ENCODE results near the gene ACOX2. TPM values are rescaled to one million over a fixed set of nuclear protein-coding genes. Genes with fewer than 3 reads are reported as not detected.

The ACOX2 gene
- total RNA-seq, 1 experiment from 2014 or later = 10.8 TPM

DNA sequence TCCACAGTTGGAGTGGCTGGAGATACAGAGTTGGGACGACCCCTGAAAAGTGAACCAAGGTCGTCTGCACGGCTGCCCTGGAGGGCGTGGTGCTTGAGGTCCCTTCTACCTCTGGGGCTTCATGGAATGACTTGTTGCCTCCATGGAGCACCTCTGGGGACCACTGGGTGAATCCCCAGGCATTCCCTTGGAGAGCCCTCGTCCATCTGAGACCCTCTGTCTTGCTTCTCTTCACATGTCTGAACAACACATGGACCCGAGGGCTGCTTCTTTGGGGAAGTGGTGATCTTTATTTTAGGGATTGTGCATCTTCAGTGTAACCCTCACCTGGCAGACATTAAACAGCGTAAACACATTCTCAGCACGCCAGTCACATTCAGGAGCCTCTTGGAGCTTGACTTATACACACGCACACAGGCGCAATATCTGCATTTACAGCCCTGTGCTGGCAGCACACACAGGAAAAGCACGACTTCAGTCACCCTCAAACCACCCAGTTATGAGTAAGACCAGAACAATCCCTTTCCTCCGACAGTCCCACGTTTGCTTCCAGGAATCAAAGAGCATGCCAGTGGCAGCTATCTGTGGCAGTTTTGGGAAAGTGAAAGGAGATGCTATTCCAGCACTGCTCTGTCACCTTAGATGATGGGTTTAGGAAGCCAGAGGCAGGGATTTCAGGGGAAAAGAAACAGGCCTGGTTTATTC is 27.6 kb upstream of the ACOX2 start:
- TF ChIP-seq, protein P1, sequence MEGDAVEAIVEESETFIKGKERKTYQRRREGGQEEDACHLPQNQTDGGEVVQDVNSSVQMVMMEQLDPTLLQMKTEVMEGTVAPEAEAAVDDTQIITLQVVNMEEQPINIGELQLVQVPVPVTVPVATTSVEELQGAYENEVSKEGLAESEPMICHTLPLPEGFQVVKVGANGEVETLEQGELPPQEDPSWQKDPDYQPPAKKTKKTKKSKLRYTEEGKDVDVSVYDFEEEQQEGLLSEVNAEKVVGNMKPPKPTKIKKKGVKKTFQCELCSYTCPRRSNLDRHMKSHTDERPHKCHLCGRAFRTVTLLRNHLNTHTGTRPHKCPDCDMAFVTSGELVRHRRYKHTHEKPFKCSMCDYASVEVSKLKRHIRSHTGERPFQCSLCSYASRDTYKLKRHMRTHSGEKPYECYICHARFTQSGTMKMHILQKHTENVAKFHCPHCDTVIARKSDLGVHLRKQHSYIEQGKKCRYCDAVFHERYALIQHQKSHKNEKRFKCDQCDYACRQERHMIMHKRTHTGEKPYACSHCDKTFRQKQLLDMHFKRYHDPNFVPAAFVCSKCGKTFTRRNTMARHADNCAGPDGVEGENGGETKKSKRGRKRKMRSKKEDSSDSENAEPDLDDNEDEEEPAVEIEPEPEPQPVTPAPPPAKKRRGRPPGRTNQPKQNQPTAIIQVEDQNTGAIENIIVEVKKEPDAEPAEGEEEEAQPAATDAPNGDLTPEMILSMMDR (conservative IDR thresholded peaks at IDR 0.05; ENCODE audit: low read depth, low read length) = no peak
- TF ChIP-seq EZH2 (IDR thresholded peaks at IDR 0.05; ENCODE audit: low read length, unreplicated experiment) (no peak), EZH2phosphoT487 (IDR thresholded peaks at IDR 0.05; ENCODE audit: borderline replicate concordance, low read length) (no peak)
- Histone ChIP-seq H3K79me2 (ENCODE audit: low read length) (no peaks in the 10 kb centered on the region), H3K9me3 (ENCODE audit: low read length) (no peaks in the 10 kb centered on the region), H3K4me3 (ENCODE audit: low read length) (no peak overlapping the region), H3K4me1 (ENCODE audit: insufficient read depth, low read length) (peaks cover 52% of the 10 kb centered on the region), H3K9ac (ENCODE audit: low read length) (peak overlapping the region; percentile 80), H3K4me2 (ENCODE audit: low read length) (peak overlapping the region; percentile 47), H4K20me1 (ENCODE audit: low read length) (no peaks in the 10 kb centered on the region), H3K27ac (ENCODE audit: low read length) (peak overlapping the region; percentile 96), H3K36me3 (ENCODE audit: low read depth, low read length) (no peaks in the 10 kb centered on the region), H3F3A (ENCODE audit: low read length, unreplicated experiment) (peaks cover 6% of the 10 kb centered on the region), H2AFZ (ENCODE audit: low read length) (no peak overlapping the region), H3K9me2 (replicated peaks; ENCODE audit: low read length) (no peaks in the 10 kb centered on the region), H3K27me3 (ENCODE audit: low read length) (no peaks in the 10 kb centered on the region)
- BruUV-seq (replicated peaks) = no TSS peak
- intact Hi-C loops (cut with micrococcal nuclease) = loop anchor here (1.0 to 10.0 kb wide), 5 partner anchors 65 to 650 kb away; no protein-coding TSS in a partner anchor
- ATAC-seq (peak; percentile 66), DNase-seq (peak; percentile 96)
- POLR2A ChIA-PET (ENCODE audit: unreplicated experiment) = interaction anchor here (0.6 kb wide), 2 partner anchors 71 to 681 kb away, joined by 3 to 5 read pairs; no protein-coding TSS in a partner anchor
- CTCF ChIA-PET = interaction anchor here (0.6 to 0.7 kb wide), 3 partner anchors 62 to 116 kb away, joined by 3 to 4 read pairs (median 4); no protein-coding TSS in a partner anchor

DNA sequence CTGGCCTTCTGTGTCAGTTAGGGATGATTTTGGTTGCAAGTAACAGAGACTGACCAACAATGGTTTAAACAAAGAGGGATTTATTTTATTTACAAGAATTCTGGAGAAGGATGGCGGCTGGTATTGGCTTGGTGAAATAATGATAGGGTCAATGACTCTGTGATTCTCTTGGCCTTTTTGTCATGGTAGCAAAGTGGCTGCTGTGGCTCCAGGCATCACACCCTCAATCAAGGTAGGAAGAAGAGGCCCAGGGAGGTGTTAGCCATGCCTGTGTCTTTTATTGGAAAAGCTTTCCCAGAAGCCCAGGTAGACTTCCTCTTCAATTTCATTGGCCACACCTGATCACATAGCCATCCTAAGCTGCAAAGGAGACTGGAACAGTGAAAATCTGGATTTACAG is 27.1 kb upstream of the ACOX2 start:
- no peak for TF ChIP-seq EZH2 (IDR thresholded peaks at IDR 0.05; ENCODE audit: low read length, unreplicated experiment)
- no peak for TF ChIP-seq EZH2phosphoT487 (IDR thresholded peaks at IDR 0.05; ENCODE audit: borderline replicate concordance, low read length)
- TF ChIP-seq, protein P1 (conservative IDR thresholded peaks at IDR 0.05; ENCODE audit: low read depth, low read length) = no peak
- intact Hi-C loops (cut with micrococcal nuclease) = loop anchor here (1.0 to 10.0 kb wide), 5 partner anchors 65 to 651 kb away; no protein-coding TSS in a partner anchor
- Histone ChIP-seq H3F3A (ENCODE audit: low read length, unreplicated experiment) (peaks cover 6% of the 10 kb centered on the region), H3K79me2 (ENCODE audit: low read length) (no peaks in the 10 kb centered on the region), H3K27me3 (ENCODE audit: low read length) (no peaks in the 10 kb centered on the region), H3K36me3 (ENCODE audit: low read depth, low read length) (no peaks in the 10 kb centered on the region), H3K4me2 (ENCODE audit: low read length) (peak overlapping the region; percentile 47), H3K4me1 (ENCODE audit: insufficient read depth, low read length) (peaks cover 51% of the 10 kb centered on the region), H3K9me3 (ENCODE audit: low read length) (no peaks in the 10 kb centered on the region), H3K27ac (ENCODE audit: low read length) (peak overlapping the region; percentile 96), H4K20me1 (ENCODE audit: low read length) (no peaks in the 10 kb centered on the region), H3K9ac (ENCODE audit: low read length) (peak overlapping the region; percentile 80), H3K9me2 (replicated peaks; ENCODE audit: low read length) (no peaks in the 10 kb centered on the region), H3K4me3 (ENCODE audit: low read length) (no peak overlapping the region), H2AFZ (ENCODE audit: low read length) (no peak overlapping the region)
- POLR2A ChIA-PET (ENCODE audit: unreplicated experiment) = no interaction called here
- no peak for DNase-seq
- CTCF ChIA-PET = interaction anchor here (0.6 kb wide), 1 partner anchor 31 kb away, joined by 3 read pairs; no protein-coding TSS in a partner anchor
- TSS peak; percentile 35 for BruUV-seq (replicated peaks)
- ATAC-seq = no peak
